BLaER1 (cell line): Measurements from ENCODE around the gene LAMA2.
A peak's percentile ranks its signal among the peaks of the same experiment; 100 is the strongest.

Experiments
- H3K27ac ChIP-seq: shearing (Covaris generic); formaldehyde crosslinking; 2 replicates; pipeline ENCODE4 v1.8.1; 2022
- H3K27me3 ChIP-seq: shearing (Covaris generic); formaldehyde crosslinking; 2 replicates; pipeline ENCODE4 v1.8.1; 2022
- H3K36me3 ChIP-seq: shearing (Covaris generic); formaldehyde crosslinking; 2 replicates; pipeline ENCODE4 v1.8.1; 2022
- H3K4me1 ChIP-seq: shearing (Covaris generic); formaldehyde crosslinking; 2 replicates; pipeline ENCODE4 v1.8.1; 2022
- H3K4me2 ChIP-seq: shearing (Covaris generic); formaldehyde crosslinking; 2 replicates; pipeline ENCODE4 v1.8.1; 2022
- H3K4me3 ChIP-seq: shearing (Covaris generic); formaldehyde crosslinking; 2 replicates; pipeline ENCODE4 v1.8.1; 2022
- H3K9ac ChIP-seq: shearing (Covaris generic); formaldehyde crosslinking; 2 replicates; pipeline ENCODE4 v1.8.1; 2022
- H3K9me3 ChIP-seq: shearing (Covaris generic); formaldehyde crosslinking; 2 replicates; pipeline ENCODE4 v1.8.1; 2022
- H4K20me1 ChIP-seq: shearing (Covaris generic); formaldehyde crosslinking; 2 replicates; pipeline ENCODE4 v1.8.1; 2022
- Cebpa-rat ChIP-seq: shearing (Covaris generic); IDR thresholded peaks from 2 replicates; pipeline ENCODE4 v1.8.1; 2022

The LAMA2 gene

DNA sequence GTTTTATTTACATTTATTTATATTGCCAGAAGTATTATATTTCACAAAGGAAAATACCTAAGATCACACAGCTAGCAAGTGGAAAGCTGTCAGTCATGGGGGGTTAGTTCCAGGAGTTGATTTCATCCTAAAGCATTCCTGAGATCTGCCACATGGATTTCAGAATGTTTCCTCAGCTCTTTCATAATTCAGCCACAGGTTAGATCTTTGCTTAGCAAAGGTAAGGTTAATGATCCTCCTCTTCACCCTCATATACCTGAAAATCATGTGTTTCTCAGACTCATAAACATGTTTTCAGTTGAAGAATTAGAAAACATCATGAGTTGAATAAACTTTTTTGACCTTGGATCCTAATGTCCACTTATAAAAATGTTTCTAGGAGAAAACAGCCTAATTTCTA is 611.6 kb downstream of the LAMA2 start:
- Histone ChIP-seq H3K9me3 (no peaks in the 10 kb centered on the region), H3K36me3 (no peaks in the 10 kb centered on the region), H3K27me3 (no peaks in the 10 kb centered on the region), H3K9ac (no peak overlapping the region), H3K4me3 (no peak overlapping the region), H3K27ac (no peak overlapping the region), H3K4me2 (no peak overlapping the region), H4K20me1 (no peaks in the 10 kb centered on the region), H3K4me1 (peaks cover 31% of the 10 kb centered on the region)
- TF ChIP-seq Cebpa-rat: no peak

DNA sequence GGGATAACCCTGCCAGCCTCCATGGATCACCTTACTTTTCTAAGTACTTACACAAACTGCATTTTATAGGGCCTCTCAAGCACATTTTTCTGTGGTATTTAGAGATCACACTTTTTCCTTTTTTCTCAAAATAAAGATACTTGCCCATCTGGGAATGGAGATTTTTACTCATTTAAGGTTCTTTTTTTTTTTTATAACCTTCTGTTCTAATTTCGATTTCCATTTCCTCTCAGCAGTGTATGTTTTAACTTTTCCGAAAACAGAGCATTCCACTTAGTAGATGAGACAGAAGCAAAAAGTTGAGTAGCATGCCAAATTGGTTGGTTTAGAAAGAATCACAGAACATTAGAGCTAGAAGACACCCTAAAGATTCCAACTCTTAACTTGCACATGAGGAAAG is 612.7 kb downstream of the LAMA2 start:
- Histone ChIP-seq H3K4me1 (peaks cover 25% of the 10 kb centered on the region), H3K27ac (no peak overlapping the region), H3K36me3 (no peaks in the 10 kb centered on the region), H3K4me2 (no peak overlapping the region), H3K9ac (no peak overlapping the region), H3K27me3 (no peaks in the 10 kb centered on the region), H3K9me3 (no peaks in the 10 kb centered on the region), H4K20me1 (no peaks in the 10 kb centered on the region), H3K4me3 (no peak overlapping the region)
- TF ChIP-seq Cebpa-rat: no peak

DNA sequence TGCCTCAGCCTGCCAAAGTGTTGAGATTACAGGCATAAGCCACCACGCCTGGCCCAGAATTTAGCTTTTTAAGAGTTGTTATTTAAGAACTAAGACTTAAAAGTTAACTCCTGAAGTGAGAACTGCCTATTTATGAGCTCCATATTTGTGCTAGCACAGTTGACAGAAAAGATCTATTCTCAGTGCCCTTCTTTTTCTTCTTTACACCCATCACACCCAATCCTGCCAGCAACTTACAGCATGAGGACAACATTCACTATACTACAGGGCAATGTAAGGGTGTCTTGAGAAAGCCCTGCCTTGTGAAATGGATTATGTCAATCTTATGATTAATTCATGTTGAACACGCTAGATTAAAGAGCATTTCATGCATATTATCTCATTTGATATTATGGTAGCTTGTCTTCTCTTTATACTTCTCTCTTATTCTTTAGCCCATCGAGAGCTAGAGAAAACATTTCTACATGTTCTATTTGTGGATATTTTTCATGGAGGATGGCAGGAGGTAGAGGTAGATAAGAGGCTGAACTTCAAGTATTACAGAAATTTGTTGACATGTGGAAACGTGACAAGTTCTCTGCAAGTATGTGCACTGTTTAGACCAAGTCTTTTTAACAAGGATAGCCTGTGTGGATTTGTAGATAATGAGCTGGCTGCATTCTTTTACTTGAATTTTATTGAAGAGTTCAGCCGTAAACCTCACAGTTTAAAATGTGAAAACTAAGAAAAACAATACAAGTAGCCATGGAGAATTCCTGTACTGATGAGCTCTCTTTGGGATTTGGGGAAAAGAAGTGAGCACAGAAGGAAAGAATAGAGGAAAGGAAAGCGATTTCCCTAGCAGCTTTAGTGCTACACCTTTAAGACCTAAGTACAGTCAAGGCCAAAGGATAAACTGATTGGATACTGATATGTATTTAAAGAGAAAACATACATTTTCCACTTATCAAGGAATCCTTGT is 614.8 kb downstream of the LAMA2 start:
- H4K20me1 ChIP-seq: no peaks in the 10 kb centered on the region
- TF ChIP-seq Cebpa-rat: no peak
- H3K27ac ChIP-seq: no peak overlapping the region
- no peak overlapping the region for H3K4me3 ChIP-seq
- H3K4me1 ChIP-seq: peaks cover 13% of the 10 kb centered on the region
- H3K9ac ChIP-seq: no peak overlapping the region
- H3K9me3 ChIP-seq: no peaks in the 10 kb centered on the region
- no peaks in the 10 kb centered on the region for H3K27me3 ChIP-seq
- H3K36me3 ChIP-seq: no peaks in the 10 kb centered on the region
- no peak overlapping the region for H3K4me2 ChIP-seq

DNA sequence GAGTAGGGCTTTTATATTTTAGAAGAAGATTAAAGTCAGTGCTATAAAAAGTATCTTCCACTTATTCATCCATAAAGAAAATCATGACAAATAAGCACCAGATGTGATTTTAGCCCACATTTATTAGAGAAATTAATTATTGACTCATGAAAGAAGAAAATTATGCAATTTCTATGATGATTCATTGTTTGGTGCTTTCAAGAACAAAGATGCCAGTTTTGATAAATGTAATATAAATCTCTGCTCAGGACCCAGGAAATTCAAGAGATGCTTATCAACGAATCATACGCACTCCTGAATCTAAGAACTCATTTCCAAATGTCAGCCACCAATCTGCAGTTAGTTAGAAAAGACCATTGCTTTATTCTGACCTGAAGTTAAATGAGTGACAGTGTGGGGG is 615.6 kb downstream of the LAMA2 start:
- no peaks in the 10 kb centered on the region for H4K20me1 ChIP-seq
- H3K4me1 ChIP-seq: peaks cover 13% of the 10 kb centered on the region
- no peak overlapping the region for H3K4me3 ChIP-seq
- no peak overlapping the region for H3K4me2 ChIP-seq
- H3K36me3 ChIP-seq: no peaks in the 10 kb centered on the region
- no peak overlapping the region for H3K9ac ChIP-seq
- H3K27ac ChIP-seq: no peak overlapping the region
- TF ChIP-seq Cebpa-rat: no peak
- H3K27me3 ChIP-seq: no peaks in the 10 kb centered on the region
- no peaks in the 10 kb centered on the region for H3K9me3 ChIP-seq

DNA sequence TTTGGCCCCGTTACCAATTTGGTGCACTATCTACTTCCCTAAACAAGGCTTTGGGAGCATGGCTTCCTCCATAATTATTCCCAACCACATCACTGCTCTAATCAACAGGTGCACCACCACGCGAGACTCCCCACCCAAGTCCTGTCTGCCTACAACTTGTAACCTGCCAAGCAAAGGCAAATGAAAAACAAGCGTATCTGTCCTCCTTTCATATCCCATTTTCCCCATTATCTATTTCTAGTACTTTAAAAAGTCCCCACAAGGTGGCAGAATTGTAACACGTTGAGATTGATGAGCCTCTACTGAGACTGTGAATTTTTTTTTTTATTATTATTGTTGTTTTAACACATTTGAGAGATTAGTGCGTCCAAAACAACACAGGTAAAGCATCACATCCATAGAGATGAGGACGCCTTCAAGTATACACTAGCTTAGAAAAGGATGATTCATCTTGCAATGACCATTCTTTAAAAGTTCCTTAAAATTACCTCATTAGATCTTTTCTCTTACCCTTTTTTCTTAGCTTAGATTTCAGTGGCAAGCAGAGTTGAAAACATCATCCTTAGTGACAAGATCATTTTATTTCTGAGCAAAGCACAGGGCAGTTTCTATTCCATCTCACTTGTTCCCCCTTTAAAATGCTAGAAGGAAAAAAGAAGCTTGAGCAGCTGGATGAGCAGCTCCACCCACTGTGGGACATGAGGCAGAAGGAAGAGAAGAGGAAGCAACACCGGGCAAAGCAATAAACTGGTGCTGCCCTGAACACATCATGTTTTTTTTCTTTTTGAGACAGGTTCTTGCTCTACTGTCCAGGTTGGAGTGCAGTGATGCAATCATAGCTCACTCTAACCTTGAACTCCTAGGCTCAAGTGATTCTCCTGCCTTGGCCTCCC is 616.3 kb downstream of the LAMA2 start:
- TF ChIP-seq Cebpa-rat: no peak; the same call in 1 of the 2 replicates
- Histone ChIP-seq H3K4me2 (peak overlapping the region; percentile 37), H3K36me3 (no peaks in the 10 kb centered on the region), H3K27ac (no peak overlapping the region), H3K4me3 (no peak overlapping the region), H3K27me3 (no peaks in the 10 kb centered on the region), H3K9ac (no peak overlapping the region), H4K20me1 (no peaks in the 10 kb centered on the region), H3K4me1 (peaks cover 13% of the 10 kb centered on the region), H3K9me3 (no peaks in the 10 kb centered on the region)

DNA sequence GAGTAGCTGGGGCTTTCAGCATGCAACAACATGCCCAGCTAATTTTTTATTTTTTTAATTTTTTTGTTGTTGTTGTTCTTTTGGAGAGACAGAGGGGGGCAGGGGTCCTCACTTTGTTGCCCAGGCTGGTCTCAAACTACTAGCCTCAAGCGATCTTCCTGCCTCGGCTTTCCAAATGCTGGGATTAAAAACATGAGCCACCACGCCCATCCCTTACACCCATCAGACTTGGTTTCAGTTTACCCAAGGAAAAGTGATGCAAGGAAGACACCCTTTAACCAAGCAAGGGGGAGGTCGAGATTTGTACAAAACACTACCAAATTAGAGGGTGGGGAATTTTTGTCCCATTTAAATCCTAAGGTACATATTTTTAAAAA is 616.9 kb downstream of the LAMA2 start:
- Histone ChIP-seq H3K9ac (no peak overlapping the region), H3K4me3 (no peak overlapping the region), H3K4me1 (peaks cover 13% of the 10 kb centered on the region), H4K20me1 (no peaks in the 10 kb centered on the region), H3K27me3 (no peaks in the 10 kb centered on the region), H3K4me2 (peak overlapping the region; percentile 37), H3K27ac (no peak overlapping the region), H3K36me3 (no peaks in the 10 kb centered on the region), H3K9me3 (no peaks in the 10 kb centered on the region)
- TF ChIP-seq Cebpa-rat: no peak

DNA sequence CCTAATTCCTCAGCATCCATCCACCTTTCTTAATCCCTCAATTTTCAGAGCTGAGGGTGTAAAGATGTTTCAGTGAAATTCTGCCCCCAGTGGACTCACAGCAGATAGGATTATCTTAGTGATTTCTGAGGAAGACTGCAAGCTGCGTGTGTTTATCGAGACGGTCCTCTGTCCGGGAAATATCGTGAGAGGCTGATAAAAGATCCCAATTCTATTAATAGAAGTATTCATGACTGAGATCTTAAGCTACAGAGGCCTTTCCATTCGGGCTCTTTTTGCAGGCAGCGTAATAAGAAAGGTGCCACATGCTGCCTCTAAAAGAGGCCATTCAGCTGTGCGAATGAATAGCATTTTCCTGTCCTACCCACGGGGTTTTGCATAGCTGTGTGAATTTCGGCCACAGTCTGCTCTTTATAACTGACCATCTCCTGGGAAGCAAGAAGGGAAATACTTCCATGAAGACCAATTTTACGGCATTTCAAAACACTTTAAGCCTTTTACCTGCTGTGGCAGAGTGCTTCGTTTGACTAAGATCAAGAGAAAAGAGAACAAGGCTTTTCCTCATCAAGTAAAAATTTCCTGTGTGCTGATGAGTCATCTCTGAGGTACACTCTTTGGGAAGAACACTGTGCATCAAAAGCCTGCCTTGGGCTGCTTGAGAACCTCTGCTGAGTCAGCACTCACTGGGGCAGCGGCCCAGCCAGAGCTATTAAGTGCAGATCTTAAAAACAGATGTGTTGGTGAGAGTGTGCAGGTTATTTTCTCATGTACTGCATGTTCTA is 618.2 kb downstream of the LAMA2 start:
- Histone ChIP-seq H3K36me3 (no peaks in the 10 kb centered on the region), H3K4me2 (no peak overlapping the region), H3K27me3 (no peaks in the 10 kb centered on the region), H3K4me1 (peaks cover 13% of the 10 kb centered on the region), H3K4me3 (no peak overlapping the region), H3K27ac (no peak overlapping the region), H3K9me3 (no peaks in the 10 kb centered on the region), H3K9ac (no peak overlapping the region), H4K20me1 (no peaks in the 10 kb centered on the region)
- TF ChIP-seq Cebpa-rat: no peak

DNA sequence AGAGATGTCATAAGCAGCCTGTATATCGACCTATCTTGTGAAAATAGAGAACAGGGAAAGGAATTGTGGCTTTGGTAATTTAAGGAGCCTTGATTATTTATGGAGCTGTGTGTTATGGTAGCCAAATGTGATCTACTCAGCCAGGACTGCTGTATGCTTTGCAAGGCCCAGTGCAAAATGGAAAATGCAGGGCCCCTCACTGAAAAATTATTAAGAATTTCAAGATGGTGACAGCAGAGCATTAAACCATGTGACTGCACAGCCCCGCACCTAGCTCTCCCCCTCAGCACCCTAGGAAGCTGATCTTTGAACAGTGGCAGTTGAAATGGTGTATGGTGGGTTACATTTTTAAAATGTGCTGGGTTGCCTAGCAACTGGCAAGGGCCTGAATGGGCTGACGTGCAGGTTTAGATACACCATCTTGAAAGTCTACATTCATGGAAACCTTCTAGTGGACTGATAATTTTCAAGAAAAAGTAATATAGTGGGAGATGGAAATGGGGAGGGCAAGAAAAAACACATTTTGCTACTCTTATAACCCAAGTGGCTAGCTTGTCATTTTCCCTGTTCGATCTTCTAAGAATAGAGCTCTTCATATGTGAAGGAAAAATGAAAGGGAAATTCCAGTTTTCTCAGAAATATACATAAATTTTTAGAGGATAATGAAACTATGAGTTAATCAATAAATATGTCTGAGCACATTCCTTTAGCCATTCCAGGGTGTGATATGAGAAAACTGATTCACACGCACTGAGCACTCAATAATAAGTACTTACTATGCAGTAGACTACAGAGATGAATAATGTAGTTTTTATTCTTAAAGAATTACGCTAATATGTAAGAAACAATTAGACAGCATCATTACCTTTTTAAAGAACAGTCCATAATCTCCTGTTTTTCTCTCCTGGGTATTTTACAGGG is 619.1 kb downstream of the LAMA2 start:
- H3K4me3 ChIP-seq: no peak overlapping the region
- H3K27ac ChIP-seq: no peak overlapping the region
- H3K9ac ChIP-seq: no peak overlapping the region
- no peaks in the 10 kb centered on the region for H3K9me3 ChIP-seq
- H3K4me1 ChIP-seq: peaks cover 13% of the 10 kb centered on the region
- no peaks in the 10 kb centered on the region for H4K20me1 ChIP-seq
- TF ChIP-seq Cebpa-rat: no peak
- no peaks in the 10 kb centered on the region for H3K36me3 ChIP-seq
- no peaks in the 10 kb centered on the region for H3K27me3 ChIP-seq
- H3K4me2 ChIP-seq: no peak overlapping the region

DNA sequence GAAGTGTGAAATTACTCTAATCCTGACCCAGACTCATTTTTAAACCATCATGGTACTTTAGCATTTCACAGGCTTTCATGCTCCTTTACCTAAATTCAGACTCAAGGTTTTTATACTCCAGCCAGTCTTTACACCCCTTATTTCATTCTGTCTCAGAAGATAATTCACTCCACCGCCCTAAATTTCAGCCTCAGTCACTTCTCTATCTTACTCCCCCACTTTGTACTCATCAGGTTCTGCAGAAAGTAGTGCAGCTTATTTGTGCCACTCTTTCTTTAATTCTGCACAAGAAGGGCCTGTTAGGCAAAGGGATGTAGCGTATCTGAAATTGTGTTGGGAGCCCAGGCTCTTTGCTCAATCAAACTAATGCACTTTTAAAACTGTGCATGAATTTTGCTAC is 621.5 kb downstream of the LAMA2 start:
- no peak for TF ChIP-seq Cebpa-rat
- Histone ChIP-seq H3K4me1 (peaks cover 6% of the 10 kb centered on the region), H3K9me3 (no peaks in the 10 kb centered on the region), H3K4me2 (no peak overlapping the region), H3K4me3 (no peak overlapping the region), H3K36me3 (no peaks in the 10 kb centered on the region), H3K27ac (no peak overlapping the region), H3K9ac (no peak overlapping the region), H4K20me1 (no peaks in the 10 kb centered on the region), H3K27me3 (no peaks in the 10 kb centered on the region)
